ENCODE measurements around the gene FBXO5. TPM values are rescaled to one million over a fixed set of nuclear protein-coding genes. Genes with fewer than 3 reads are reported as not detected.
"Not testable (repeated sequence)": the region's sequence is repeated elsewhere in the genome, so short reads cannot be mapped to it uniquely, and the experiment has no call there.

FBXO5 gene
- total RNA-seq, 2 experiments from 2014 or later = 3.0 to 3.3 TPM

GRCh38 chr6:153002613-153003365 is 19.9 kb upstream of the FBXO5 start, which contains the start of gene MTRF1L:
TSS of gene MTRF1L (minus strand) at chr6:153002709. CDS start at chr6:153002685, 24 bp downstream.
- POLR2A ChIA-PET = interaction anchor here (1.2 kb wide), 1 partner anchor 20 kb away, joined by 5 read pairs; the partner anchor contains the start of gene FBXO5

DNA sequence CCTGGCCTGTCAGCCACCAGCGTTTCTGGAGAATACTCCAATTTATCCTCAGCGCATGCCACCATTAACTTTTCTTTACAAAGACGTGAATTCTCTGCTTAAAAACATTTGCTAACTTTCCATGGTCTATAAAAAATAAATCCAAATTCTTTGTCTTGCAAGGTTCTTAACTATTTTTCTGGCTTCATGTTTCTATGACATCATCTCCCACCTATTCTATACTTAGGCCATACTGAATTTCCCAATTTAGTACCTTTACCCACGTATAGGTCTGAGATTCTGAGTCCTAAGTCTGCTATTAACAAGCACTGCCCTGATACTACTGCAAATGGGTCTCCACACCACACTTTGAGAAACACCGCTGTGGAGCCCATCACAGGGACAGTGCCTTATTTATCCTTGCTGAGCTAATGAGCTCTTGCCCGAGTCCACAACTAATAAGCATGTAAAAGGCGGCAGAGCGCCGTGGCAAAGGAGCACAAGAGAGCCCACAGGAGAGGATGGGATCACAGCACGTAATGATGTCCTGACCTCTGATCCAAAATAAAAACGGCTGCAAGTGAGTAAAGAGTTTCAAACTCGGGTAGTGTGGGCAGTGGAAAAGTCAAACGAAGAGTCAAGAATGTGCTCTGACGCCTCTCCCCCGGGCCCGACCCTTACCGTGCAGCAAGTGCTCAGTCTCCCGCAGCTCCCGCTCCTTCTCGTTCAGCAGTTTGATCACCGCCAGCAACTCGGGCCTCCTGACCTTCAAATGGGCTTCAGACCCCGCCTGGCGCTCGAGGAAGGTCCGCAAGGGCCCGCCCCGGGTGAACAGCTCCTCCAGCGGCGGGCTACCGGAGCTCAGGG is 19.1 kb upstream of the FBXO5 start:
- TF ChIP-seq, protein P1, sequence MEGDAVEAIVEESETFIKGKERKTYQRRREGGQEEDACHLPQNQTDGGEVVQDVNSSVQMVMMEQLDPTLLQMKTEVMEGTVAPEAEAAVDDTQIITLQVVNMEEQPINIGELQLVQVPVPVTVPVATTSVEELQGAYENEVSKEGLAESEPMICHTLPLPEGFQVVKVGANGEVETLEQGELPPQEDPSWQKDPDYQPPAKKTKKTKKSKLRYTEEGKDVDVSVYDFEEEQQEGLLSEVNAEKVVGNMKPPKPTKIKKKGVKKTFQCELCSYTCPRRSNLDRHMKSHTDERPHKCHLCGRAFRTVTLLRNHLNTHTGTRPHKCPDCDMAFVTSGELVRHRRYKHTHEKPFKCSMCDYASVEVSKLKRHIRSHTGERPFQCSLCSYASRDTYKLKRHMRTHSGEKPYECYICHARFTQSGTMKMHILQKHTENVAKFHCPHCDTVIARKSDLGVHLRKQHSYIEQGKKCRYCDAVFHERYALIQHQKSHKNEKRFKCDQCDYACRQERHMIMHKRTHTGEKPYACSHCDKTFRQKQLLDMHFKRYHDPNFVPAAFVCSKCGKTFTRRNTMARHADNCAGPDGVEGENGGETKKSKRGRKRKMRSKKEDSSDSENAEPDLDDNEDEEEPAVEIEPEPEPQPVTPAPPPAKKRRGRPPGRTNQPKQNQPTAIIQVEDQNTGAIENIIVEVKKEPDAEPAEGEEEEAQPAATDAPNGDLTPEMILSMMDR (IDR thresholded peaks at IDR 0.05) = peak; percentile 21
- DNase-seq = peak in 4 of 14 experiments; percentile 2 to 35 (median 24)
- H3K4me3 ChIP-seq (ENCODE audit: low read length) = peak overlapping the region; percentile 61

More at GRCh38 chr6:153002613-153003365, 19.9 kb upstream of the FBXO5 start, which contains the start of gene MTRF1L:
- H3K4me3 Mint-ChIP-seq = peak within 1 kb of the TSS; percentile 93
- H3K9me3 Mint-ChIP-seq = no peaks in the 10 kb centered on the region
- peak; percentile 82 for ATAC-seq (ENCODE audit: poor library complexity)
- H3K27me3 Mint-ChIP-seq = no peaks in the 10 kb centered on the region
- peaks cover 44% of the 10 kb centered on the region for H3K36me3 Mint-ChIP-seq (ENCODE audit: low read depth)
- peak within 1 kb of the TSS; percentile 87 for H3K27ac Mint-ChIP-seq
- TF ChIP-seq, protein P1 (IDR thresholded peaks at IDR 0.05) = peak; percentile 5
- H3K4me3 ChIP-seq (ENCODE audit: low read length) = peak within 1 kb of the TSS; percentile 61
- no peaks in the 10 kb centered on the region for H3K27me3 ChIP-seq (ENCODE audit: control insufficient read depth in 1 of 2, insufficient read depth in 2 of 2, low read length in 2 of 2)
- intact Hi-C loops (cut with DNase I, micrococcal nuclease) = loop anchor here (2.0 kb wide), 2 partner anchors 18 to 20 kb away; partner anchors contain the start of gene FBXO5 (in 1 of the 2)
- DNase-seq = peak; percentile 60 to 93 (median 76)
- peaks cover 21% of the 10 kb centered on the region for H3K4me1 ChIP-seq (ENCODE audit: insufficient read depth, low read length)
- peaks cover 58% of the 10 kb centered on the region for H3K4me1 Mint-ChIP-seq (ENCODE audit: low read depth)
- peaks cover 4% of the 10 kb centered on the region for H3K36me3 ChIP-seq (ENCODE audit: insufficient read depth, low read length)
- no peaks in the 10 kb centered on the region for H3K9me3 ChIP-seq (ENCODE audit: control insufficient read depth in 1 of 2, insufficient read depth in 1 of 2, low read length in 2 of 2)
- H3K27ac ChIP-seq (ENCODE audit: low read depth in 1 of 2, low read length in 2 of 2) = peak within 1 kb of the TSS; percentile 68 to 88
- CTCF ChIA-PET = no interaction called here

GRCh38 chr6:153000790-153001189 is 17.9 kb upstream of the FBXO5 start:
- Mint-ChIP-seq H3K36me3 (ENCODE audit: low read depth) (peaks cover 64% of the 10 kb centered on the region), H3K4me3 (peak overlapping the region; percentile 93), H3K27ac (peak overlapping the region; percentile 87), H3K4me1 (ENCODE audit: low read depth) (peaks cover 76% of the 10 kb centered on the region)
- H3K4me3 ChIP-seq (ENCODE audit: low read length); H3K27ac ChIP-seq (ENCODE audit: low read depth in 1 of 2, low read length in 2 of 2); POLR2A ChIA-PET; CTCF ChIA-PET; ATAC-seq (ENCODE audit: poor library complexity); DNase-seq; H3K9me3 Mint-ChIP-seq; H3K9me3 ChIP-seq (ENCODE audit: control insufficient read depth in 1 of 2, insufficient read depth in 1 of 2, low read length in 2 of 2); H3K27me3 ChIP-seq (ENCODE audit: control insufficient read depth in 1 of 2, insufficient read depth in 2 of 2, low read length in 2 of 2); H3K27me3 Mint-ChIP-seq; intact Hi-C loops (cut with DNase I, micrococcal nuclease): not testable (repeated sequence)
- Histone ChIP-seq H3K4me1 (ENCODE audit: insufficient read depth, low read length) (peaks cover 21% of the 10 kb centered on the region), H3K36me3 (ENCODE audit: insufficient read depth, low read length) (peaks cover 20% of the 10 kb centered on the region)

More for the DNA sequence above, 19.1 kb upstream of the FBXO5 start:
- no peaks in the 10 kb centered on the region for H3K9me3 Mint-ChIP-seq
- POLR2A ChIA-PET = interaction anchor here (1.2 kb wide), 1 partner anchor 19 kb away, joined by 5 read pairs; the partner anchor contains the start of gene FBXO5
- H3K36me3 Mint-ChIP-seq (ENCODE audit: low read depth) = peaks cover 52% of the 10 kb centered on the region
- CTCF ChIA-PET = no interaction called here
- Histone ChIP-seq H3K27ac (ENCODE audit: low read depth in 1 of 2, low read length in 2 of 2) (peak overlapping the region; percentile 68 to 88), H3K27me3 (ENCODE audit: control insufficient read depth in 1 of 2, insufficient read depth in 2 of 2, low read length in 2 of 2) (no peaks in the 10 kb centered on the region), H3K36me3 (ENCODE audit: insufficient read depth, low read length) (peaks cover 11% of the 10 kb centered on the region), H3K4me1 (ENCODE audit: insufficient read depth, low read length) (peaks cover 21% of the 10 kb centered on the region), H3K9me3 (ENCODE audit: control insufficient read depth in 1 of 2, insufficient read depth in 1 of 2, low read length in 2 of 2) (no peaks in the 10 kb centered on the region)
- peak; percentile 28 for ATAC-seq (ENCODE audit: poor library complexity)
- peaks cover 64% of the 10 kb centered on the region for H3K4me1 Mint-ChIP-seq (ENCODE audit: low read depth)
- peak overlapping the region; percentile 93 for H3K4me3 Mint-ChIP-seq
- H3K27me3 Mint-ChIP-seq = no peaks in the 10 kb centered on the region
- intact Hi-C loops (cut with DNase I, micrococcal nuclease) = loop anchor here (2.0 kb wide), 2 partner anchors 17 to 19 kb away; partner anchors contain the start of gene FBXO5 (in 1 of the 2)
- H3K27ac Mint-ChIP-seq = peak overlapping the region; percentile 87
